SU-DHL-6 (cell line): ENCODE measurements around the gene ZNF354C.

Source experiments
- CTCF ChIP-seq: fragments of 200-600 bp; sonication (generic); IDR thresholded peaks from one replicate; pipeline ENCODE4 v1.5.1; 2017; ENCODE audit warnings: antibody characterized with exemption, mild to moderate bottlenecking, low read length, moderate library complexity; ENCODE audit not compliant: insufficient read depth, poor library complexity, severe bottlenecking
- EZH2phosphoT487 ChIP-seq: fragments of 200-600 bp; sonication (generic), shearing (Covaris generic); conservative IDR thresholded peaks from 2 replicates; pipeline ENCODE4 v1.6.1; 2018; ENCODE audit warnings: mild to moderate bottlenecking, antibody characterized with exemption, low read length, moderate library complexity, mixed read lengths

DNA sequence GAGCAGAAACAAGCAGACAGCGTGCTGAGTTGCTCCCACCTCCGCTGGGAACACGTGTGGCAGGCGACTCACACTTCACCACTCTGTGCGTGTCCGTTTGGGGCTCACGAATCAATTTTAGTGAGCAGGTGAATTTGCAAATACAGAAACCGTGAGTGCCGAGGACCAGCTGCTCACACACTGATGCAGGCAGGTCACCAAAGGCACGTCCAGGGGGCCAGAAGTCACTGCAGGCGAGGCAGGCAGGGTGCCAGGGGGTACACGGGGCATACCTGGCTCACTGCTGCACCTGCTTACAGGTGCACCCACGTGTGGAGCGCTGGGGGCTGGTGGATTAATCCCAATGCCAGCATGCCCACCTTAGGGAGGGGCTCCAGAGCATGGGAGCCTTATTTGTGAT is 68.8 kb downstream of the ZNF354C start:
- no peak for TF ChIP-seq CTCF
- TF ChIP-seq EZH2phosphoT487: no peak
